ENCODE results near the gene GSTA4.
"Not testable (repeated sequence)": the region's sequence is repeated elsewhere in the genome, so short reads cannot be mapped to it uniquely, and the experiment has no call there.

GRCh38 chr6:52960211-52960610 is 34.9 kb downstream of the GSTA4 start:
- TF ChIP-seq CTCF (IDR thresholded peaks at IDR 0.05; ENCODE audit: low read depth, low read length); MYC (IDR thresholded peaks at IDR 0.05; ENCODE audit: low read depth, low read length); MAX (IDR thresholded peaks at IDR 0.05; ENCODE audit: low read depth, low read length); POLR2A (IDR thresholded peaks at IDR 0.05; ENCODE audit: extremely low read depth, insufficient read length): not testable (repeated sequence)
